ENCODE measurements around the gene AGPAT2.

Gene AGPAT2

GRCh38 chr9:136665704-136666371 is 21.4 kb downstream of the AGPAT2 start:
- Histone ChIP-seq H3K9me3 (ENCODE audit: control insufficient read depth, insufficient read depth, low read depth, low read length) (no peaks in the 10 kb centered on the region), H3K27ac (ENCODE audit: extremely low read depth, low read depth, low read length) (no peak overlapping the region), H3K4me1 (ENCODE audit: control insufficient read depth, insufficient read depth, low read length) (no peaks in the 10 kb centered on the region), H3K36me3 (ENCODE audit: control insufficient read depth in 2 of 2, insufficient read depth in 1 of 2, low read length in 2 of 2) (no peaks in the 10 kb centered on the region), H3K4me3 (ENCODE audit: low read depth, low read length) (peak overlapping the region; percentile 33)
- ChIA-PET CTCF (interaction anchor here (0.7 to 1.3 kb wide), 2 partner anchors 14 to 181 kb away, joined by 4 read pairs; no protein-coding TSS in a partner anchor), POLR2A (no interaction called here)
- no peak for TF ChIP-seq ZNF239 (tag by site-specific recombination; IDR thresholded peaks at IDR 0.05)
- TF ChIP-seq ZNF654 (tag by site-specific recombination; IDR thresholded peaks at IDR 0.05; ENCODE audit: low read depth), result no peak
- no peak for TF ChIP-seq ZNF660 (tag by site-specific recombination; IDR thresholded peaks at IDR 0.05)
- no peak for TF ChIP-seq ZNF2 (tag by site-specific recombination; IDR thresholded peaks at IDR 0.05)
- 0 out of 2 replicates have a peak, but pooled peaks have one; percentile 29 for TF ChIP-seq ZNF692 (tag by site-specific recombination; IDR thresholded peaks at IDR 0.05)
- TF ChIP-seq OSR2 (tag by site-specific recombination; IDR thresholded peaks at IDR 0.05), result no peak

- ChIA-PET POLR2A (no interaction called here), CTCF (interaction anchor here (0.7 to 1.3 kb wide), 3 partner anchors 15 to 181 kb away, joined by 4 to 9 read pairs (median 4); no protein-coding TSS in a partner anchor)
- Histone ChIP-seq H3K27ac (ENCODE audit: extremely low read depth, low read depth, low read length) (no peak overlapping the region; the same call in 1 of the 2 replicates), H3K4me1 (ENCODE audit: control insufficient read depth, insufficient read depth, low read length) (no peaks in the 10 kb centered on the region), H3K9me3 (ENCODE audit: control insufficient read depth, insufficient read depth, low read depth, low read length) (no peaks in the 10 kb centered on the region), H3K36me3 (ENCODE audit: control insufficient read depth in 2 of 2, insufficient read depth in 1 of 2, low read length in 2 of 2) (no peaks in the 10 kb centered on the region), H3K4me3 (ENCODE audit: low read depth, low read length) (peak overlapping the region; percentile 19)
- TF ChIP-seq ZNF660 (tag by site-specific recombination; IDR thresholded peaks at IDR 0.05) (0 out of 2 replicates have a peak, but pooled peaks have one; percentile 36), MZF1 (tag by site-specific recombination; IDR thresholded peaks at IDR 0.05; ENCODE audit: borderline replicate concordance) (no peak), ZBTB48 (tag by site-specific recombination; IDR thresholded peaks at IDR 0.05) (no peak), KLF8 (tag by site-specific recombination; IDR thresholded peaks at IDR 0.05) (peak; percentile 30; the same call in 1 of the 2 replicates), ZIC2 (tag by site-specific recombination; IDR thresholded peaks at IDR 0.05) (peak; percentile 28; the same call in 1 of the 2 replicates), ZBTB26 (tag by site-specific recombination; optimal IDR thresholded peaks at IDR 0.05) (peak; percentile 26), ZNF624 (tag by site-specific recombination; IDR thresholded peaks at IDR 0.05) (no peak), HIC1 (tag by site-specific recombination; IDR thresholded peaks at IDR 0.05) (peak; percentile 9; the same call in 1 of the 2 replicates), ZNF610 (tag by site-specific recombination; IDR thresholded peaks at IDR 0.05; ENCODE audit: borderline replicate concordance) (no peak), ZNF311 (tag by site-specific recombination; IDR thresholded peaks at IDR 0.05; ENCODE audit: borderline replicate concordance) (no peak), ZBTB8A (tag by site-specific recombination; IDR thresholded peaks at IDR 0.05) (peak; percentile 52), CTCF (tag by site-specific recombination; IDR thresholded peaks at IDR 0.05) (peak; percentile 20; the same call in 1 of the 2 replicates), PATZ1 (tag by site-specific recombination; IDR thresholded peaks at IDR 0.05) (peak; percentile 67), ZNF335 (tag by site-specific recombination; conservative IDR thresholded peaks at IDR 0.05) (peak; percentile 54), KLF10 (tag by site-specific recombination; IDR thresholded peaks at IDR 0.05) (peak; percentile 42; the same call in 1 of the 2 replicates), GLIS2 (tag by site-specific recombination; IDR thresholded peaks at IDR 0.05) (peak; percentile 77)
These were observed 22.1 kb downstream of the AGPAT2 start for GRCh38 chr9:136665111-136665703.
